Fibroblast of lung (primary cell): ENCODE results near the gene ELOVL5. TPM values are rescaled to one million over a fixed set of nuclear protein-coding genes. Genes with fewer than 3 reads are reported as not detected.

ENCODE experiments used
- DNase-seq, 2 donors: peaks; one replicate each; pipeline versions ENCODE4 v3.0.0 to v3.0.0-alpha.2; 2010; ENCODE audit warnings: low read depth in 2 of 2
- H2AFZ ChIP-seq: 2 replicates; pipeline ENCODE4 v1.5.1; 2012; ENCODE audit warnings: low read length, control low read depth, inconsistent platforms
- H3K27ac ChIP-seq: 2 replicates; pipeline ENCODE4 v1.5.1; 2011; ENCODE audit warnings: low read length, control low read depth; ENCODE audit not compliant: insufficient read depth
- H3K27me3 ChIP-seq: 2 replicates; pipeline ENCODE4 v1.5.1; 2011; ENCODE audit warnings: mild to moderate bottlenecking, low read length; ENCODE audit not compliant: control insufficient read depth, insufficient read depth
- H3K36me3 ChIP-seq: 2 replicates; pipeline ENCODE4 v1.5.1; 2011; ENCODE audit warnings: low read length; ENCODE audit not compliant: control insufficient read depth, insufficient read depth
- H3K4me1 ChIP-seq: 2 replicates; pipeline ENCODE4 v1.5.1; 2011; ENCODE audit warnings: low read length; ENCODE audit not compliant: control insufficient read depth, insufficient read depth; ENCODE audit errors: extremely low read depth
- H3K4me2 ChIP-seq: 2 replicates; pipeline ENCODE4 v1.5.1; 2011; ENCODE audit warnings: low read length, control low read depth; ENCODE audit not compliant: insufficient read depth; ENCODE audit errors: extremely low read depth
- H3K4me3 ChIP-seq, 4 experiments: fragments of 200-600 bp in 1 of 4; sonication (generic) in 1 of 4; replicated peaks in 1 of 4; 2 replicates each; pipeline ENCODE4 v1.5.1; 2011 to 2016; ENCODE audit warnings: low read length in 4 of 4, low read depth in 3 of 4, mild to moderate bottlenecking in 3 of 4, control low read depth in 2 of 4, inconsistent platforms in 1 of 4, mixed read lengths in 1 of 4; ENCODE audit not compliant: insufficient read depth in 1 of 4; ENCODE audit errors: control extremely low read depth in 1 of 4
- H3K79me2 ChIP-seq: 2 replicates; pipeline ENCODE4 v1.5.1; 2012; ENCODE audit warnings: mild to moderate bottlenecking, low read length, inconsistent platforms; ENCODE audit not compliant: control insufficient read depth, insufficient read depth
- H3K9ac ChIP-seq: 2 replicates; pipeline ENCODE4 v1.5.1; 2011; ENCODE audit warnings: mild to moderate bottlenecking, low read length, control low read depth; ENCODE audit not compliant: insufficient read depth
- H3K9me3 ChIP-seq: 2 replicates; pipeline ENCODE4 v1.5.1; 2012; ENCODE audit warnings: low read depth, low read length; ENCODE audit not compliant: control insufficient read depth, insufficient read depth
- H4K20me1 ChIP-seq: 2 replicates; pipeline ENCODE4 v1.5.1; 2011; ENCODE audit warnings: low read length; ENCODE audit not compliant: control insufficient read depth, insufficient read depth; ENCODE audit errors: extremely low read depth
- CTCF ChIP-seq, 2 donors: IDR thresholded peaks in 1 of 2; conservative IDR thresholded peaks in 1 of 2; 1 replicate in 1 of 2; 2 replicates in 1 of 2; pipeline ENCODE4 v1.5.1; 2011 to 2012; ENCODE audit warnings: low read length in 2 of 2, control low read depth in 1 of 2, inconsistent platforms in 1 of 2, low read depth in 1 of 2, mild to moderate bottlenecking in 1 of 2
- EZH2 ChIP-seq: IDR thresholded peaks from 2 replicates; pipeline ENCODE4 v1.5.1; 2012; ENCODE audit warnings: low read length, control low read depth, mild to moderate bottlenecking; ENCODE audit errors: missing control alignments
- polyA plus RNA-seq, 2 donors: library from polyadenylated mRNA; depleted of rRNA in 1 of 2; stranded (reverse) in 1 of 2; unstranded in 1 of 2; fragments of >200 nt; gene quantifications; 2 replicates each; pipeline ENCODE4 v1.2.1, GENCODE V29; 2011 to 2012; ENCODE audit warnings: missing spikeins in 1 of 2
- total RNA-seq: library from RNA; depleted of rRNA; stranded (reverse); fragments of >200 nt; gene quantifications from 2 replicates; pipeline ENCODE4 v1.2.1, GENCODE V29; 2014

ELOVL5 gene
- total and polyA plus RNA-seq, 2 donors (not counting 1 experiment from before 2014, with no cell fraction given), result 67.7 to 96.7 TPM

GRCh38 chr6:53366128-53366641 is 17.4 kb upstream of the ELOVL5 start:
- no peaks in the 10 kb centered on the region for H3K79me2 ChIP-seq
- no peaks in the 10 kb centered on the region for H3K36me3 ChIP-seq
- DNase-seq, result no peak
- no peak overlapping the region for H3K4me3 ChIP-seq
- H3K9ac ChIP-seq, result no peak overlapping the region
- H3K27ac ChIP-seq, result no peak overlapping the region
- H3K4me2 ChIP-seq, result no peak overlapping the region
- no peaks in the 10 kb centered on the region for H3K4me1 ChIP-seq
- peaks cover 2% of the 10 kb centered on the region for H3K27me3 ChIP-seq
- TF ChIP-seq EZH2, result no peak
- TF ChIP-seq CTCF (conservative IDR thresholded peaks at IDR 0.05 in 1 of 2, IDR thresholded peaks at IDR 0.05 in 1 of 2; ENCODE audit: low read depth in 1 of 2, low read length in 2 of 2), result no peak
- H4K20me1 ChIP-seq, result no peaks in the 10 kb centered on the region
- no peak overlapping the region for H2AFZ ChIP-seq
- no peaks in the 10 kb centered on the region for H3K9me3 ChIP-seq

- DNase-seq, result no peak
- Histone ChIP-seq H3K27me3 (no peaks in the 10 kb centered on the region), H3K9ac (no peak overlapping the region), H3K4me3 (no peak overlapping the region), H3K36me3 (no peaks in the 10 kb centered on the region), H2AFZ (no peak overlapping the region), H4K20me1 (no peaks in the 10 kb centered on the region), H3K4me1 (peaks cover 14% of the 10 kb centered on the region), H3K9me3 (no peaks in the 10 kb centered on the region), H3K79me2 (no peaks in the 10 kb centered on the region), H3K4me2 (no peak overlapping the region), H3K27ac (no peak overlapping the region)
- no peak for TF ChIP-seq EZH2
- no peak for TF ChIP-seq CTCF (conservative IDR thresholded peaks at IDR 0.05 in 1 of 2, IDR thresholded peaks at IDR 0.05 in 1 of 2; ENCODE audit: low read depth in 1 of 2, low read length in 2 of 2)
These were observed 14.8 kb upstream of the ELOVL5 start for GRCh38 chr6:53363341-53364079.

- Histone ChIP-seq H3K79me2 (no peaks in the 10 kb centered on the region), H3K4me1 (peaks cover 16% of the 10 kb centered on the region), H3K4me2 (no peak overlapping the region), H3K36me3 (no peaks in the 10 kb centered on the region), H3K4me3 (no peak overlapping the region), H3K9ac (no peak overlapping the region), H3K27ac (no peak overlapping the region), H4K20me1 (no peaks in the 10 kb centered on the region), H3K9me3 (no peaks in the 10 kb centered on the region), H3K27me3 (no peaks in the 10 kb centered on the region), H2AFZ (no peak overlapping the region)
- peak in 1 of 2 donors; percentile 56 for DNase-seq
- no peak for TF ChIP-seq EZH2
- TF ChIP-seq CTCF (conservative IDR thresholded peaks at IDR 0.05 in 1 of 2, IDR thresholded peaks at IDR 0.05 in 1 of 2; ENCODE audit: low read depth in 1 of 2, low read length in 2 of 2), result no peak
These were observed 12.8 kb upstream of the ELOVL5 start for GRCh38 chr6:53361549-53362031.
